Gastrocnemius medialis (tissue), 4 donors: ENCODE data around the gene PRDM7. TPM values are rescaled to one million over a fixed set of nuclear protein-coding genes. Genes with fewer than 3 reads are reported as not detected.
"Not testable (repeated sequence)": the region's sequence is repeated elsewhere in the genome, so short reads cannot be mapped to it uniquely, and the experiment has no call there.

Experiments
- ATAC-seq, 2 donors: fragments of 150-250 bp; one replicate each; pipeline ENCODE4 v1.9.1; 2016
- DNase-seq, 2 donors: peaks; one replicate each; pipeline ENCODE4 v3.0.0-alpha.2; 2019
- H3K27ac ChIP-seq, 4 donors: fragments of 200-600 bp; sonication (generic); 1 replicate in 1 of 4; 2 replicates in 3 of 4; pipeline ENCODE4 v1.5.1; 2016 to 2018; ENCODE audit warnings: mild to moderate bottlenecking in 2 of 4, moderate library complexity in 1 of 4
- H3K27me3 ChIP-seq, 3 donors: fragments of 200-600 bp; sonication (generic) in 2 of 3; 1 replicate in 1 of 3; 2 replicates in 2 of 3; pipeline versions ENCODE4 v1.5.1 to v1.6.0; 2016 to 2019; ENCODE audit warnings: mild to moderate bottlenecking in 1 of 3, moderate library complexity in 1 of 3
- H3K36me3 ChIP-seq, 2 donors: fragments of 200-600 bp; sonication (generic) in 1 of 2; one replicate each; pipeline ENCODE4 v1.5.1; 2017 to 2018
- H3K4me1 ChIP-seq, 2 donors: fragments of 200-600 bp; sonication (generic) in 1 of 2; one replicate each; pipeline ENCODE4 v1.5.1; 2016 to 2017; ENCODE audit warnings: mild to moderate bottlenecking in 2 of 2
- H3K4me3 ChIP-seq, 4 donors: fragments of 200-600 bp; sonication (generic) in 3 of 4; 1 replicate in 1 of 4; 2 replicates in 3 of 4; pipeline ENCODE4 v1.5.1; 2016 to 2019; ENCODE audit warnings: mild to moderate bottlenecking in 2 of 4
- H3K9me3 ChIP-seq, 3 donors: fragments of 200-600 bp; sonication (generic) in 2 of 3; 1 replicate in 1 of 3; 2 replicates in 2 of 3; pipeline ENCODE4 v1.5.1; 2016 to 2019
- CTCF ChIP-seq, 5 experiments: fragments of 450-650 bp in 3 of 5; fragments of 200-600 bp in 2 of 5; sonication (generic) in 2 of 5; IDR thresholded peaks in 4 of 5; conservative IDR thresholded peaks in 1 of 5; 1 replicate in 4 of 5; 2 replicates in 1 of 5; pipeline ENCODE4 v1.5.1; 2016 to 2019; ENCODE audit warnings: antibody characterized with exemption in 5 of 5, mild to moderate bottlenecking in 3 of 5, moderate library complexity in 3 of 5
- POLR2A ChIP-seq, 2 donors: fragments of 450-650 bp; IDR thresholded peaks; one replicate each; pipeline ENCODE4 v1.6.1; 2017; ENCODE audit warnings: antibody characterized with exemption in 2 of 2, mild to moderate bottlenecking in 2 of 2, moderate library complexity in 2 of 2
- in situ Hi-C, 4 donors: fragments of 200-750 bp; cut with MboI; loops; one replicate each; pipeline versions ENCODE4 v1.15.0 to v1.8.0; 2017; ENCODE audit warnings: low sequenced_read_pairs in 4 of 4
- intact Hi-C: fragments of 100-400 bp; cut with DNase I; formaldehyde crosslinking; loops from one replicate; pipeline ENCODE4 v1.15.1; 2023; ENCODE audit warnings: low total_unique reads
- total RNA-seq, 4 donors: library from RNA; depleted of rRNA; stranded (reverse); fragments of >200 nt; gene quantifications; one replicate each; pipeline versions ENCODE4 v1.1.0 to v1.2.3, GENCODE V29; 2016

The PRDM7 gene
- total RNA-seq, 4 donors from 2014 or later: not detected

GRCh38 chr16:90097010-90097684 is 20.0 kb upstream of the PRDM7 start:
- ATAC-seq, H3K4me1 ChIP-seq, in situ Hi-C loops, H3K27me3 ChIP-seq, intact Hi-C loops, DNase-seq, H3K36me3 ChIP-seq, H3K27ac ChIP-seq, H3K9me3 ChIP-seq, H3K4me3 ChIP-seq: not testable (repeated sequence)

- H3K27me3 ChIP-seq, DNase-seq, in situ Hi-C loops, ATAC-seq, H3K27ac ChIP-seq, H3K36me3 ChIP-seq, intact Hi-C loops, H3K4me3 ChIP-seq, H3K4me1 ChIP-seq, H3K9me3 ChIP-seq: not testable (repeated sequence)
Measured at GRCh38 chr16:90094791-90095190, 17.7 kb upstream of the PRDM7 start.

GRCh38 chr16:90094296-90094695 is 17.2 kb upstream of the PRDM7 start:
- H3K4me3 ChIP-seq, ATAC-seq, H3K27ac ChIP-seq, H3K27me3 ChIP-seq, in situ Hi-C loops, intact Hi-C loops, H3K4me1 ChIP-seq, H3K9me3 ChIP-seq, DNase-seq, H3K36me3 ChIP-seq: not testable (repeated sequence)

- H3K4me1 ChIP-seq, H3K27me3 ChIP-seq, H3K9me3 ChIP-seq, H3K36me3 ChIP-seq, ATAC-seq, in situ Hi-C loops, intact Hi-C loops, H3K4me3 ChIP-seq, DNase-seq, H3K27ac ChIP-seq: not testable (repeated sequence)
Measured at GRCh38 chr16:90093799-90094198, 16.7 kb upstream of the PRDM7 start.

- H3K9me3 ChIP-seq, H3K4me3 ChIP-seq, intact Hi-C loops, ATAC-seq, DNase-seq, in situ Hi-C loops, H3K4me1 ChIP-seq, H3K36me3 ChIP-seq, H3K27me3 ChIP-seq, H3K27ac ChIP-seq: not testable (repeated sequence)
Measured at GRCh38 chr16:90092781-90093180, 15.7 kb upstream of the PRDM7 start.

GRCh38 chr16:90084215-90084950 is 7.3 kb upstream of the PRDM7 start:
- Histone ChIP-seq H3K9me3 (no peaks in the 10 kb centered on the region), H3K4me3 (no peak overlapping the region), H3K27me3 (no peaks in the 10 kb centered on the region), H3K36me3 (no peaks in the 10 kb centered on the region), H3K27ac (no peak overlapping the region), H3K4me1 (no peaks in the 10 kb centered on the region)
- TF ChIP-seq POLR2A (IDR thresholded peaks at IDR 0.05) (no peak), CTCF (IDR thresholded peaks at IDR 0.05 in 4 of 5, conservative IDR thresholded peaks at IDR 0.05 in 1 of 5) (no peak)
- no peak for ATAC-seq
- intact Hi-C loops: no loop called here
- no peak for DNase-seq
- in situ Hi-C loops: no loop called here

- DNase-seq (no peak), ATAC-seq (no peak)
- no peak overlapping the region for H3K27ac ChIP-seq
- in situ Hi-C loops (no loop called here), intact Hi-C loops (no loop called here)
- no peaks in the 10 kb centered on the region for H3K36me3 ChIP-seq
- no peak overlapping the region for H3K4me3 ChIP-seq
- H3K27me3 ChIP-seq: no peaks in the 10 kb centered on the region
- no peaks in the 10 kb centered on the region for H3K9me3 ChIP-seq
- TF ChIP-seq POLR2A (IDR thresholded peaks at IDR 0.05) (no peak), CTCF (IDR thresholded peaks at IDR 0.05 in 4 of 5, conservative IDR thresholded peaks at IDR 0.05 in 1 of 5) (no peak)
- peaks cover 0 to under 1% of the 10 kb centered on the region in 2 donors for H3K4me1 ChIP-seq
Measured at GRCh38 chr16:90083139-90083538, 6.0 kb upstream of the PRDM7 start.
